IPS-11a (cell line): ENCODE data around the gene GPR137B.
"Not testable (repeated sequence)": the region's sequence is repeated elsewhere in the genome, so short reads cannot be mapped to it uniquely, and the experiment has no call there.

Source experiments
- H3K4me3 ChIP-seq: one replicate; pipeline ENCODE4 v1.5.1; 2013; ENCODE audit warnings: low read depth, low read length, control low read depth

The GPR137B gene

GRCh38 chr1:236143104-236143948 is 987 bp downstream of the GPR137B start:
- peak overlapping the region; percentile 70 for H3K4me3 ChIP-seq

- no peak overlapping the region for H3K4me3 ChIP-seq
These were observed 1.7 kb downstream of the GPR137B start for GRCh38 chr1:236144033-236144432.

- no peak overlapping the region for H3K4me3 ChIP-seq
These were observed 2.3 kb downstream of the GPR137B start for GRCh38 chr1:236144446-236145150.

DNA sequence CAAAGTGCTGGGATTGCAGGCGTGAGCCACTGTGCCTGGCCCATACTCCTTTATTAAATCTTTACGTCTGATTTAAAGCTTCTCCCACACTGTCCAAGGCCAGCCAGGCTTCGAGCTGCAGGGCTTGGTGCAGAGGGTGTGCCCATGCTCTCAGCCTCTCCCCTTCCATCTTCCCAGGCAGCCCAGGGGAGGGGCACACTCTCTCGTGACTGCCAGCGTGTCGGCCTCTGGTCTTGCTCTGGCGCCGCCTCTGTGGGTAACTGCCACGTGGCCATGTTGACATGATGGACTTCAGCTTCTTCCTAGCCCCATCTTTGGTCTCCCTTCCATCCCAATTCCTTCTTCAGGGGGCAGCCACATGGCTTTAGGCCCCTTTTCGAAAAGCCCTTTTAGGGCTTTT is 4.7 kb downstream of the GPR137B start:
- H3K4me3 ChIP-seq, result no peak overlapping the region

- H3K4me3 ChIP-seq, result no peak overlapping the region
These were observed 5.5 kb downstream of the GPR137B start for GRCh38 chr1:236147521-236148469.

DNA sequence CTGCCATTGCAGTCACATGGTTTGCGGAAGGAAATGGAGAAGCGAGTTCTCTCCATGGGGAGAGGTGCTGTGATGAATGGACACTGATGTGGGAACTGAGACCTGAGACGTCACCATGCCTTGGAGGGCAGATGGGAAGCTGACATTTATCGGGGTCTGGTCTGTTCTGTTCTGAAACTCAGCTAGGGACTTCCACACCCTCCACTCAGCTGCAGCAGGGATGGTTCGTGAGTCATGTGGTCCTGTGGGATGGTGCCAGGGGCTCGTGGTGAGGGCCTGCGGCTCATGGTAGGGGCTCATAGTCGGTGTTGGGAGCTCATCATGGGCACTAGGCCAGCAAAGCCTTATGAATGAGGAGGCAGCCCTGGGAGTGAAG is 6.1 kb downstream of the GPR137B start:
- H3K4me3 ChIP-seq, result no peak overlapping the region

DNA sequence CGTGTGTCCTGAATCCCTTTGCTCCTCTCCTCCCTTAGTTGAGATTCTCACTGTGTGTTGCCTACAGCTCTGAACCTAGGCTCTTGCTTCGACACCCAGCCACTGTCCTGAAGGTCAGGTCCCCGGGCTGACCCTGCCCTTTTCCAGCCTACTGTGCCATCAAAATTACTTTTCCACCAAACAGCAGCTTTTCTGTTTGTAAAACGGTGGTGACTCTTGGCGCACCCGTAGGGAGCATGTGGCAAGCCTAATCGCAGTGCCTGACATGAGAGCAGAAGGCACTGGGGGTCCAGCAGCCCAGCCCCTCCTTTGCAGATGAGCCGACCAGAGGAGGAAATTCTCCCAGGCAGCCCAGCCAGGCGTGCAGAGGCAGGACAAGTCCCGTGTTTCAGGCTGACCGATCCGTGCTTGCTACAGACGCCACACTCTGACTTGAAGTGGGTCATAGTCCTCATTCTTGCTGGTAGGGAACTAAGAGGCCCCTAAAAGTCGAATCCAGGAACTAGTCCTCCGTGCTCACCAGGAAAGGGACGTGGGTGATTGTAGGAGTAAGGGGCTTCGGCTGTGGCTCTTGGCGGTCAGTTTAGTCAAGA is 6.8 kb downstream of the GPR137B start:
- no peak overlapping the region for H3K4me3 ChIP-seq

DNA sequence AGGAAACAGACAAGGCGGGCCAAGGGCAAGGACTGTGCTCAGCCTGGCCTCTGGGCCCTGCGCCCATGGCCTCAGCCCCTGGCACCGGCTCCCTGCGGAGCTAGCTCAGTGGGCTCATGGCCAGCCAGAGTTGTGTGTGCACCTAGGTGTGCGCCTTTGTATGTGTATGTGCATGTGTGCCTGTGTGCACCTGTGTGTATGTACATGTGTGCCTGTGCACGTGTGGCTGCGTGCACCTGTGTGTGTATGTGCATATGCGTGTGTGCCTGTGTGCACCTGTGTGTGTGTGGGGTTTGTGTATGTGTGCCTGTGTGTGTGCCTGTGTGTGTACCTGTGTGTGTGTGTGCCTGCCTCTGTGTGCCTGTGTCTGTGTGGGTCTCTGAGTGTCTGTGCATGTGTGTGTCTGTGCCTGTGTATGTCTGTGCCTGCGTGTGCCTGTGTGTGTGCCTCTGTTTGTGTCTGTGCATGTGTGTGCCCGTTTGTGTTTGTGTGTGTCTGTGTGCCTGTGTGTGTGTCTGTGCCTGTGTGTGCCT is 7.4 kb downstream of the GPR137B start:
- no peak overlapping the region for H3K4me3 ChIP-seq

DNA sequence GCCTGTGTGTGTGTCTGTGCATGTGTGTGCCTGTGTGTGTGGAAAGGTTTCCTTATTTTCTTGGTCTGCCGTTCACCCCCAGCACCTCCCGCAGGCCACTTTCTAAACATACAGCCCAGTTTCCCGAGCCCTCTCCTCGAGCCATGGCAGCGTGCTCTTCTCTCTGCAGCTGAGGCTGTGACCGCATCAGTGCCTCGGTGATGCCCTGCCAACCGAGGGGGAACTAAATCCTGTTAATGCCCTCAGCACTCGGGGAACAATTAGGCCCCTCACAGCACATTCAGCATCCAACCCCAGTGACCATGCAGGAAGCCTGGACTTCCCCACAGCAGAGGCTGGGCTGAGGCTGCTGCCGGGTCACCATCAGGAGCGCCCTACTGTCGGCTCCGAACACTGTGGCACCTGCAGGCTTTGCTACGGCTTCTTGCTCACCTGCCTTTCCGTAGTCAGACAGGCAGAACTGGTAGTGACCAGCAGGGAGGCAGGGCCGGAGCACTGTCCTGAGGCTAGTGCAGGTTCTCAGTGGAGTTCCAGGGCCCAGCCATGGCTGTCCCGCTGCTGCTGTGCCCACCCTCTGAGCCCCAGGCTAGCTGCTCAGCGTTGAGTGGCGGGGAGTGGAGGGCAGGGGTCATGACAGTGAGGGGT is 8.1 kb downstream of the GPR137B start:
- H3K4me3 ChIP-seq, result no peak overlapping the region

DNA sequence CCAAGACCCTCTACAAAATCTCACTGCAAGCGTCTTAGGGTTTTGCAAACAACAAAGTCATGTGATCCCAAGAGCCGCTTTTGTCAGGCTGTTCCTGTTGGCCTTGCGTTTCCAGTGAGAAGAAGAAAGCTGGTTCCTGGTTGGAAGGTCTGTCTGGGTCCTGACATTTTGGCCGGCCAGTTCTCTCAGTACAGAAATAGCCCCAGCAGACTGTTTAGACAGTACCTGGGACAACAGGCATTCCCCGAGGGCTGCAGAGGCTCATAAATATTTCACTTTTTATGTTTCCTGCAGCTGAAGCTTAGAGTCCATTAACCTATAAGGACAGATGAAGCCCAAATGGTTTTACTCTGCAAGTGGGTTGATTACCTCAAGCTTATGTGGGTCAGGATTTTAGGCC is 8.6 kb downstream of the GPR137B start:
- no peak overlapping the region for H3K4me3 ChIP-seq

DNA sequence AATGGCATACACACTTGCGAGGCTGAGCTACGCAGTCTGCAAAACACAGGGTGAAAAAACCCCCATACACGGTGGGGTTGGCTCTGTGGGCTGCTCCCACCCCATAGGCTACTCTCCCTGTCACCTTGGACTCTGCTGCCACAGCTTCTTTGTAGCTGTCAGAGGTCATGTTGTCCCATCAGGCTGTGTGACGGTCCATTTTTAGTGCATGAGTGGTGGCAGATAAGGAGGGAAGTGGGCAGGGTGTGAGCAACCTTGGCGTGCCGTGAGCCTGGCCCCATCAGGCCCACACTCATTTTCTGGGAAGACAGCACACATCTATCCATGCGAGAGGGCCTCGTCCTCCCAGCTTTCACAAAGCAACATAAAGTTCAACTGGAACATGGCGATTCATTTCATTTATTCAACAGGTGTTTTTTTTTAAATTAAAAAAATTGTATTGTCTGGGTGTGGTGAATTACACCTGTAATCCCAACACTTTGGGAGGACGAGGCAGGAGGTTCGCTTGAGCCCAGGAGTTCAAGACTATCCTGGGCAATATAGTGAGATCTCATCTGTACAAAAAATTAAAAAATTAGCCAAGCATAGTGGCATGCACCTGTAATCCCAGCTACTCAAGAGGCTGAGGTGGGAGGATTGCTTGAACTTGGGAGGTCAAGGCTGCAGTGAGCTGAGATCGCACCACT is 9.5 kb downstream of the GPR137B start:
- H3K4me3 ChIP-seq, result no peak overlapping the region

DNA sequence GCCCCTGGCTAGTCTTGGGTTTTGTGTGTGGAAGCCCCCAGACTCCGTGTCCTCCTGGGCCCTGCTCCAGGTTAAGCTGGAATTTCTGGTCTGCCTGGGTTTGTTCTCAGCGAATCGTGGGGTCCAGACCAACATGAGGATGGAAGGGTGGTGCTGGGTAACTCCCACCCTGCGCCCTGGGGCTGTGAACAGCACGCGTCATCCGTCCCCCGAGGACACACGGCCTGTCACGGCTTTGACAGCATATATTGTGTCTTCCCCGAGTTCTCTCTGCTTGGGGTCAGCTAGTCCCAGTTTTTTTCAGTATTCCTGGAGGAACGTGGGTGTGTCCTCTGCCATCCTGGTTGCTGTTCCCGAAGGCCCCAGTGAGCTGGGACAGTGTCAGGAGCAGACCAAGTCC is 11.8 kb downstream of the GPR137B start:
- no peak overlapping the region for H3K4me3 ChIP-seq

- no peak overlapping the region for H3K4me3 ChIP-seq
These were observed 12.5 kb downstream of the GPR137B start for GRCh38 chr1:236154671-236155398.

DNA sequence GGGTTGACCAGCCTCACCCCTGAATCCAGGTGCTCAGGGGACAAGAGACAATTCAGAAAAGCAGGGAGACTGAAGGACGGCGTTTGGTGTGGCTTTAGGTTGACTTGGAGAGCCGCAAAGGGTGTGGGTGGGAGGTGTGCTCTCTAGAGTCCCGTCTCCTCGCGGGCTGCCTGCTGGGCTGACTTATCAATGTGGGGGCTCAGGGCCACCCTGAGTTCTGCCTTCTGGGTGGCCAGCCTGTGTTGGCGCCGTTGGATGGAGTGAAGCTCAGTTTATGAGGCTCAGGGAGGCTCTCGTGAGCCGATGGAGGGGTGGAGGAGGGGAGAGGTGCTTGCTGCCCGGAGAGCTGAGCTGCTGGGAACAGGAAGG is 13.0 kb downstream of the GPR137B start:
- no peak overlapping the region for H3K4me3 ChIP-seq

DNA sequence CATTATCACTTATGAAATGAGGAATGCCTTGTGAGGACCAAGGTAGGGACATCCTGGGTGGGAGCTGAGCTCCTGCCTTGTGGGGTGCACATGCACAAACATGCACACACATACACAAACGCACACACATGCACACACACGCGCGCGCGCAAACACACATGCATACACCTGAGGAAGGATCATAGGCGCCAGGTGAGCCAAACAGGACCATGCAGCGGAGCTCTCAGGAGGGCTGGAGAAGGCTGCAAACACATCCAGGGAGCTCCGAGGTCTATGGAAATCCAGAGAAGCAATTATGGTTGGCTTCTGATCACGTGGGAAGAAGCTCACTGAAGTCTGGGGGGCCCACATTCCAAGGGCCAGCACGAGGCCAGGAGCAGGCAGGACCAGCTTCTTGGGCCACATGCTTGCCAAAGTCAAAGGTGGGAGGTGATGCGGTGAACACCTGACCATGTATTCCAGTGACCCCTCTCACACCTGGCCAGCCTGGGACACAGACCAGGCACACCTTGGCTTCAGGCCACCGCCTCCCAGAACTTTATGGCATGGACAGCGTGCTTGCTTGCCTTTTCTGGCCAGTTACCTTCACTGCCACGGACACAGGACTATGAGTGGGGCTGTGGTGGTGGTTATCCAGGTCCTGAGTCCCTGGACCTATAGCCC is 13.6 kb downstream of the GPR137B start:
- H3K4me3 ChIP-seq, result no peak overlapping the region

- H3K4me3 ChIP-seq, result no peak overlapping the region
These were observed 14.3 kb downstream of the GPR137B start for GRCh38 chr1:236156512-236157208.

DNA sequence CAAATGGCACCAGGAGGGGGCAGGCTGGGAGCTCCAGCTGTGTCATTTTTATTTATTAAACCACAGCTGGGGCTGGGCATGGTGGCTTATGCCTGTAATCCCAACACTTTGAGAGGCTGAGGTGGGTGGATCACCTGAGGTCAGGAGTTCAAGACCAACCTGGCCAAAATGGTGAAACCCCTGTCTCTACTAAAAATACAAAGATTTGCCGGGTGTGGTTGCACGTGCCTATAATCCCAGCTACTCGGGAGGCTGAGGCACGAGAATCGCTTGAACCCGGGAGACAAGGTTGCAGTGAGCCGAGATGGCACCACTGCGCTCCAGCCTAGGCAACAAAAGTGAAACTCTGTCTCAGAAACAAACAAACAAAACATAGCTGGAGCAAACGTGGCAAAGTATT is 15.7 kb downstream of the GPR137B start:
- H3K4me3 ChIP-seq, result not testable (repeated sequence)

DNA sequence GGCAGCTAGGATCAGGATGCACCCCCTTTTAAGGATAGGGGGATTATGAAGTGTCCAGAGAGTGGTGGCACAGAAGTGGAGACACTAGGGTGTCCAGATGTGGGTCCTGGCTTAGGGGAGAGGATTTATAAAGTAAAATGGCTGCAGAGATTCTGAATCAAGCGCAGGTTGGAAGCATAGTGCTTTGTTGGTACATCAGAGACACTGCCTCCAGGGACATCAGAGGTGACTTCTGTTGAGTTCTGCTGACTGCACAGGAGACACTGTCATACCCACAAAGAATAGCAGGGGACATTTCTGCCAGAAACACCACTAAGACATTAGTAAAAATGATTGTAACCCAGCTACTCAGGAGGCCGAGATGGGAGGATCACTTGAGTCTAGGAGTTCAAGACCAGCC is 16.4 kb downstream of the GPR137B start:
- H3K4me3 ChIP-seq, result no peak overlapping the region
